GM12878 (cell line): Measurements from ENCODE around the gene RAC2. TPM values are rescaled to one million over a fixed set of nuclear protein-coding genes. Genes with fewer than 3 reads are reported as not detected.

Experiments
- ATAC-seq: fragments of 200-7000 bp; cut with Tn5 transposase; 3 replicates; pipeline ENCODE4 v1.9.1; 2020; ENCODE audit warnings: mild to moderate bottlenecking, moderate library complexity
- BruUV-seq: library from RNA; stranded (reverse); fragments of 400-500 nt; replicated peaks from 2 replicates; lab custom pipeline; 2021; lab: Mats Ljungman, UMichigan
- CTCF ChIA-PET: fragments of 300-600 bp; sonication (Branson Sonifier 250); formaldehyde crosslinking; extraction: SDS; loops from one replicate; lab custom pipeline; 2021; ENCODE audit warnings: inconsistent platforms; lab: Yijun Ruan, JAX
- POLR2A ChIA-PET: fragments of 350-600 bp; formaldehyde crosslinking; extraction: SDS; loops from one replicate; lab custom pipeline; 2021; ENCODE audit warnings: inconsistent platforms; lab: Charles Lee
- RAD21 ChIA-PET: fragments of 300-600 bp; sonication (Branson Sonifier 250); formaldehyde crosslinking; loops from one replicate; lab custom pipeline; 2023; ENCODE audit warnings: antibody characterized with exemption; ENCODE audit not compliant: unreplicated experiment; lab: Charles Lee
- SMC1A ChIA-PET: fragments of 300-600 bp; sonication (Branson Sonifier 250); formaldehyde crosslinking; loops from one replicate; lab custom pipeline; 2023; ENCODE audit not compliant: unreplicated experiment, uncharacterized antibody; lab: Charles Lee
- DNase-seq: peaks from one replicate; pipeline ENCODE4 v3.0.0-alpha.2; 2011; ENCODE audit warnings: low read depth, low spot score
- FAIRE-seq: peaks from 3 replicates; lab custom pipeline; 2011; peaks lifted over from hg19 to GRCh38; lab: Jason Lieb, UNC
- H2AFZ ChIP-seq: 2 replicates; pipeline ENCODE4 v1.6.0; 2011; ENCODE audit warnings: low read depth, low read length, control low read depth; ENCODE audit not compliant: control insufficient read depth
- H3K27ac ChIP-seq: 2 replicates; pipeline ENCODE4 v1.5.1; 2011; ENCODE audit warnings: control low read depth; ENCODE audit not compliant: control insufficient read depth, insufficient read depth
- H3K27me3 ChIP-seq, 2 experiments: replicated peaks in 1 of 2; 2 replicates each; pipeline versions ENCODE4 v1.6.0 to v1.6.1; 2011; ENCODE audit warnings: low read length in 1 of 2; ENCODE audit not compliant: control insufficient read depth in 2 of 2, insufficient read depth in 2 of 2
- H3K36me3 ChIP-seq, 2 experiments: 2 replicates each; pipeline ENCODE4 v1.5.1; 2011; ENCODE audit warnings: low read length in 1 of 2; ENCODE audit not compliant: control insufficient read depth in 2 of 2, insufficient read depth in 2 of 2
- H3K4me1 ChIP-seq: 2 replicates; pipeline ENCODE4 v1.6.1; 2011; ENCODE audit warnings: mild to moderate bottlenecking, low read length, moderate library complexity, mixed read lengths; ENCODE audit not compliant: control insufficient read depth, insufficient read depth
- H3K4me2 ChIP-seq: 2 replicates; pipeline ENCODE4 v1.6.0; 2011; ENCODE audit warnings: control low read depth; ENCODE audit not compliant: control insufficient read depth, insufficient read depth
- H3K4me3 ChIP-seq: fragments of 200-600 bp; sonication (generic); 2 replicates; pipeline ENCODE4 v1.5.1; 2016
- H3K79me2 ChIP-seq: 2 replicates; pipeline ENCODE4 v1.6.0; 2011; ENCODE audit warnings: low read length; ENCODE audit not compliant: control insufficient read depth, insufficient read depth
- H3K9ac ChIP-seq: 2 replicates; pipeline ENCODE4 v1.8.0; 2011; ENCODE audit warnings: low read length, control low read depth, mixed read lengths; ENCODE audit not compliant: control insufficient read depth, insufficient read depth
- H3K9me3 ChIP-seq: replicated peaks from 3 replicates; pipeline ENCODE4 v1.5.1; 2011; ENCODE audit warnings: mild to moderate bottlenecking, low read length; ENCODE audit not compliant: control insufficient read depth, insufficient read depth
- H4K20me1 ChIP-seq: 2 replicates; pipeline ENCODE4 v1.6.0; 2011; ENCODE audit not compliant: control insufficient read depth, insufficient read depth
- CBX3 ChIP-seq: fragments of 200-600 bp; sonication (generic); IDR thresholded peaks from 2 replicates; pipeline ENCODE4 v1.6.1; 2016; ENCODE audit warnings: low read depth, borderline replicate concordance
- IRF4 ChIP-seq: IDR thresholded peaks from 2 replicates; pipeline ENCODE4 v1.6.1; 2011; ENCODE audit warnings: low read depth, low read length
- KDM1A ChIP-seq: fragments of 200-600 bp; sonication (generic); IDR thresholded peaks from 2 replicates; pipeline ENCODE4 v1.6.1; 2016; ENCODE audit warnings: borderline replicate concordance
- LARP7 ChIP-seq: fragments of 450-650 bp; IDR thresholded peaks from 2 replicates; pipeline ENCODE4 v1.6.1; 2017; ENCODE audit warnings: mild to moderate bottlenecking
- NFIC ChIP-seq: IDR thresholded peaks from 2 replicates; pipeline ENCODE4 v1.6.1; 2012; ENCODE audit warnings: low read depth, mild to moderate bottlenecking, inconsistent platforms, low read length, moderate library complexity
- NFYB ChIP-seq: IDR thresholded peaks from 2 replicates; pipeline ENCODE4 v1.6.1; 2011; ENCODE audit warnings: low read depth, mild to moderate bottlenecking, low read length, improper control_type of control experiment, moderate library complexity; ENCODE audit not compliant: insufficient read depth
- NRF1 ChIP-seq: conservative IDR thresholded peaks from 2 replicates; pipeline ENCODE4 v1.6.1; 2011; ENCODE audit warnings: mild to moderate bottlenecking, low read depth, low read length, improper control_type of control experiment
- RELA ChIP-seq: fragments of 450-650 bp; IDR thresholded peaks from 2 replicates; pipeline ENCODE4 v1.8.0; 2014; ENCODE audit warnings: borderline replicate concordance; ENCODE audit not compliant: partially characterized antibody
- SIN3A ChIP-seq: IDR thresholded peaks from 2 replicates; pipeline ENCODE4 v1.6.1; 2012; ENCODE audit warnings: low read depth, low read length, improper control_type of control experiment
- SIX5 ChIP-seq: IDR thresholded peaks from 2 replicates; pipeline ENCODE4 v1.6.1; 2011; ENCODE audit warnings: mild to moderate bottlenecking, low read depth, low read length, moderate library complexity; ENCODE audit not compliant: severe bottlenecking
- SPI1 ChIP-seq: IDR thresholded peaks from 2 replicates; pipeline ENCODE4 v1.6.1; 2011; ENCODE audit warnings: low read depth, mild to moderate bottlenecking, low read length, moderate library complexity, borderline replicate concordance; ENCODE audit not compliant: insufficient read depth
- TCF7 ChIP-seq: IDR thresholded peaks from 2 replicates; pipeline ENCODE4 v1.6.1; 2014; ENCODE audit warnings: antibody characterized with exemption, borderline replicate concordance
- ZZZ3 ChIP-seq: IDR thresholded peaks from 2 replicates; pipeline ENCODE4 v1.6.1; 2011; ENCODE audit warnings: low read depth; ENCODE audit not compliant: control insufficient read depth, insufficient read length
- WGBS: methylation state at CpG from one replicate; pipeline ENCODE4 v1.1.6; 2016; ENCODE audit warnings: low lambda C conversion rate; ENCODE audit not compliant: insufficient replicate concordance, insufficient coverage; ENCODE audit errors: missing lambda C conversion rate; 5-methylcytosine and 5-hydroxymethylcytosine counted together
- in situ Hi-C: fragments of 300-500 bp; cut with MboI; formaldehyde crosslinking; loops from 9 replicates; pipeline ENCODE4 v1.14.3; 2018; ENCODE audit warnings: mixed read lengths
- intact Hi-C: fragments of 100-400 bp; cut with micrococcal nuclease; formaldehyde crosslinking; loops from one replicate; pipeline ENCODE4 v1.14.2; 2022; ENCODE audit not compliant: unreplicated experiment
- polyA plus RNA-seq, 11 experiments: library from polyadenylated mRNA; depleted of rRNA in 4 of 11; unstranded in 6 of 11; stranded (reverse) in 5 of 11; fragments of >200 nt; fragmentation: Nextera tagmentation in 4 of 11; fragmentation: Illumina TruSeq in 1 of 11; extraction: Ambion mirVana in 4 of 11; extraction: Trizol in 1 of 11; gene quantifications; 1 replicate in 1 of 11; 2 replicates in 10 of 11; pipeline versions ENCODE4 v1.2.1 to v1.2.3, GENCODE V29; 2011 to 2016; ENCODE audit warnings: inconsistent platforms in 2 of 11, missing spikeins in 2 of 11, low read depth in 1 of 11
- total RNA-seq, 4 experiments: library from RNA; depleted of rRNA in 3 of 4; stranded (reverse); fragments of >200 nt in 3 of 4; fragmentation: Illumina TruSeq in 1 of 4; extraction: Trizol in 1 of 4; gene quantifications; 2 replicates each; pipeline versions ENCODE4 v1.2.1 to v1.2.3, GENCODE V29; 2013 to 2021
- TF ChIP-seq, protein P1 (sequence below): fragments of 450-650 bp; IDR thresholded peaks from 2 replicates; pipeline ENCODE4 v1.6.1; 2016; ENCODE audit warnings: mild to moderate bottlenecking
- TF ChIP-seq, protein P2 (sequence below): IDR thresholded peaks from 2 replicates; pipeline ENCODE4 v1.6.1; 2012; ENCODE audit warnings: low read length, inconsistent platforms

RAC2 gene
- total and polyA plus RNA-seq, 10 of the 15 experiments (the other 5 are each of a cell fraction or from before 2014, with no cell fraction given) = 102 to 386 (median 304) TPM

DNA sequence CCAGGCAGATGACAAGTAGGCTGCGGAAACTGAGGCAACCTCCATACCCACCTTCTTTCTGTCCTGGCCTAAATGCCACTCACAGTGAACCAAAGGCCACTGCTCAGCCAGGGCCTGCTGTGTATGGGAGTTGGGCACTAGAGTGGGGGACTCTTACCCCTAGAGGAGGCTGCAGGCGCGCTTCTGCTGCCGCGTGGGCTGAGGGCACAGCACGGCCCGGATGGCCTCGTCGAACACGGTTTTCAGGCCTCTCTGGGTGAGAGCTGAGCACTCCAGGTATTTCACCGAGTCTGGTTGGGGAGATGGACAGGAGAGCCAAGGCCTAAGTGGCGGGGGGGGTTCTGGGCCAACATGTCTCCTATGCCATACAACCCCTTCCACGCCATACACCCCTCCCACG lies 17.6 kb downstream of the RAC2 start:
- Histone ChIP-seq H2AFZ (no peak overlapping the region), H3K27me3 (no peaks in the 10 kb centered on the region), H3K79me2 (peaks cover 30% of the 10 kb centered on the region), H3K9me3 (peaks cover 1% of the 10 kb centered on the region; the same call in 1 of the 3 replicates), H3K9ac (no peak overlapping the region), H3K4me3 (no peak overlapping the region)
- in situ Hi-C loops = no loop called here
- 81% methylated on average over 13 of the region's 14 CpGs for WGBS
- DNase-seq = no peak
- BruUV-seq = no TSS peak
- intact Hi-C loops = no loop called here
- no peak for FAIRE-seq
- TF ChIP-seq LARP7 = no peak
- TF ChIP-seq, all 136 proteins: peak for 0
- Histone ChIP-seq H3K4me2 (no peak overlapping the region), H3K36me3 (peaks cover 24 to 48% of the 10 kb centered on the region in 2 experiments), H3K27ac (no peak overlapping the region; the same call in 1 of the 2 replicates), H4K20me1 (no peaks in the 10 kb centered on the region), H3K4me1 (peaks cover 70% of the 10 kb centered on the region)
- ChIA-PET CTCF (interaction anchor here (1.3 to 4.9 kb wide), 3 partner anchors 14 to 34 kb away, joined by 5 to 66 read pairs (median 11); no protein-coding TSS in a partner anchor), POLR2A (interaction anchor here (1.2 to 11.6 kb wide), 2 partner anchors 16 to 27 kb away, joined by 3 to 246 read pairs; partner anchors contain the start of gene RAC2), SMC1A (interaction anchor here (0.9 to 5.8 kb wide), 4 partner anchors 11 to 34 kb away, joined by 3 to 87 read pairs (median 30); partner anchors contain the start of gene RAC2), RAD21 (interaction anchor here (1.8 to 11.8 kb wide), 3 partner anchors 15 to 33 kb away, joined by 7 to 196 read pairs (median 41); partner anchors contain the start of gene RAC2)
- ATAC-seq = no peak

DNA sequence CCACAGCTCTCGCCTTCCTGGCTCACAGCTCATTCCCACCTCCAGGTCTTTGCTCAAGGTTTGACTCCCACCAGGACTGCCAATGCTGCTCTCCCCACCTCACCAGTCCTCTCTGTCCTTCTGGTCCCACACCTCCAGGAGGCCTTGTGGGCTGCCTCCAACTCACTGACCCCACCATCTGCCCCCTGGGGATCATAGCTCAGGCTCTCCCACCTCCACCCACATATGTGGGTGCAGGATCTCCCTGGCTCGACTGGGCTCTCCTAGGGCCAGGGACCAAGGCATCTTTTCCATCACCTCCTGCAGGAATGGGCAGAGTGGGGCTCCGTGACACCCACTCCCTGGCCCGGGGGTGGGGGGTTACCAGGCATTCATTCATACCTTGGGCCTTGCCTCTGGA lies 18.0 kb downstream of the RAC2 start:
- no peaks in the 10 kb centered on the region for H4K20me1 ChIP-seq
- ATAC-seq (no peak), FAIRE-seq (no peak), DNase-seq (no peak)
- H3K9ac ChIP-seq = no peak overlapping the region
- no TSS peak for BruUV-seq
- H3K27me3 ChIP-seq = no peaks in the 10 kb centered on the region
- H3K4me1 ChIP-seq = peaks cover 70% of the 10 kb centered on the region
- H3K36me3 ChIP-seq = peaks cover 24 to 43% of the 10 kb centered on the region in 2 experiments
- ChIA-PET POLR2A (interaction anchor here (0.7 to 11.6 kb wide), 3 partner anchors 17 to 42 kb away, joined by 3 to 246 read pairs (median 3); partner anchors contain the start of gene RAC2), RAD21 (interaction anchor here (1.8 to 11.8 kb wide), 4 partner anchors 15 to 63 kb away, joined by 6 to 196 read pairs (median 24); partner anchors contain the start of gene RAC2), SMC1A (interaction anchor here (0.9 to 5.8 kb wide), 4 partner anchors 10 to 34 kb away, joined by 3 to 87 read pairs (median 30); partner anchors contain the start of gene RAC2), CTCF (interaction anchor here (1.2 to 4.9 kb wide), 6 partner anchors 10 to 35 kb away, joined by 5 to 66 read pairs (median 6); no protein-coding TSS in a partner anchor)
- peaks cover 31% of the 10 kb centered on the region for H3K79me2 ChIP-seq
- in situ Hi-C loops (no loop called here), intact Hi-C loops (no loop called here)
- no peak overlapping the region for H2AFZ ChIP-seq
- H3K4me3 ChIP-seq = no peak overlapping the region
- no peak overlapping the region; the same call in 1 of the 2 replicates for H3K27ac ChIP-seq
- no peak overlapping the region for H3K4me2 ChIP-seq
- peaks cover 4% of the 10 kb centered on the region; the same call in 1 of the 3 replicates for H3K9me3 ChIP-seq
- 61% methylated on average over 4 of the region's 4 CpGs for WGBS
- TF ChIP-seq RELA (no peak), NFYB (no peak), IRF4 (no peak), SIN3A (no peak), SIX5 (no peak), KDM1A (no peak), NFIC (no peak), NRF1 (no peak), ZZZ3 (no peak), CBX3 (no peak), TCF7 (no peak), SPI1 (no peak)
- TF ChIP-seq, protein P1, sequence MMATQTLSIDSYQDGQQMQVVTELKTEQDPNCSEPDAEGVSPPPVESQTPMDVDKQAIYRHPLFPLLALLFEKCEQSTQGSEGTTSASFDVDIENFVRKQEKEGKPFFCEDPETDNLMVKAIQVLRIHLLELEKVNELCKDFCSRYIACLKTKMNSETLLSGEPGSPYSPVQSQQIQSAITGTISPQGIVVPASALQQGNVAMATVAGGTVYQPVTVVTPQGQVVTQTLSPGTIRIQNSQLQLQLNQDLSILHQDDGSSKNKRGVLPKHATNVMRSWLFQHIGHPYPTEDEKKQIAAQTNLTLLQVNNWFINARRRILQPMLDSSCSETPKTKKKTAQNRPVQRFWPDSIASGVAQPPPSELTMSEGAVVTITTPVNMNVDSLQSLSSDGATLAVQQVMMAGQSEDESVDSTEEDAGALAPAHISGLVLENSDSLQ = no peak
- TF ChIP-seq, protein P2, sequence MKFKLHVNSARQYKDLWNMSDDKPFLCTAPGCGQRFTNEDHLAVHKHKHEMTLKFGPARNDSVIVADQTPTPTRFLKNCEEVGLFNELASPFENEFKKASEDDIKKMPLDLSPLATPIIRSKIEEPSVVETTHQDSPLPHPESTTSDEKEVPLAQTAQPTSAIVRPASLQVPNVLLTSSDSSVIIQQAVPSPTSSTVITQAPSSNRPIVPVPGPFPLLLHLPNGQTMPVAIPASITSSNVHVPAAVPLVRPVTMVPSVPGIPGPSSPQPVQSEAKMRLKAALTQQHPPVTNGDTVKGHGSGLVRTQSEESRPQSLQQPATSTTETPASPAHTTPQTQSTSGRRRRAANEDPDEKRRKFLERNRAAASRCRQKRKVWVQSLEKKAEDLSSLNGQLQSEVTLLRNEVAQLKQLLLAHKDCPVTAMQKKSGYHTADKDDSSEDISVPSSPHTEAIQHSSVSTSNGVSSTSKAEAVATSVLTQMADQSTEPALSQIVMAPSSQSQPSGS = no peak
